A549 (cell line): Measurements from ENCODE around the gene DACH2.

ENCODE experiments used
- BHLHE40 ChIP-seq: IDR thresholded peaks from 2 replicates; pipeline ENCODE4 v1.6.1; 2012; ENCODE audit warnings: low read depth, low read length, inconsistent platforms
- CHD2 ChIP-seq: fragments of 150-350 bp; IDR thresholded peaks from 2 replicates; pipeline ENCODE4 v1.6.1; 2014; ENCODE audit warnings: low read length; ENCODE audit not compliant: partially characterized antibody
- CTCF ChIP-seq: fragments of >200 bp; sonication (Bioruptor Twin); formaldehyde crosslinking; IDR thresholded peaks from 3 replicates; pipeline ENCODE4 v1.5.1; 2016
- NFE2L2 ChIP-seq: fragments of 150-350 bp; conservative IDR thresholded peaks from 2 replicates; pipeline ENCODE4 v1.6.1; 2014; ENCODE audit warnings: low read length
- POLR2A ChIP-seq: IDR thresholded peaks from 2 replicates; pipeline ENCODE4 v1.6.1; 2012; ENCODE audit warnings: mild to moderate bottlenecking, low read length
- REST ChIP-seq: fragments of 200-600 bp; sonication (generic); IDR thresholded peaks from 2 replicates; pipeline ENCODE4 v1.6.1; 2016; ENCODE audit warnings: antibody characterized with exemption, mild to moderate bottlenecking, moderate library complexity
- RFX5 ChIP-seq: fragments of 450-650 bp; IDR thresholded peaks from 2 replicates; pipeline ENCODE4 v1.7.1; 2014; ENCODE audit warnings: antibody characterized with exemption, mild to moderate bottlenecking, moderate library complexity
- SREBF2 ChIP-seq: fragments of 450-650 bp; IDR thresholded peaks from 2 replicates; pipeline ENCODE4 v1.6.1; 2014; ENCODE audit warnings: mild to moderate bottlenecking, moderate library complexity
- ZNF302 ChIP-seq: fragments of 250-450 bp; sonication (Bioruptor Pico); IDR thresholded peaks from 2 replicates; pipeline ENCODE4 v1.9.0; 2021; ENCODE audit warnings: inconsistent platforms, mild to moderate bottlenecking, moderate library complexity

- no peak for TF ChIP-seq REST
- no peak for TF ChIP-seq NFE2L2
- no peak for TF ChIP-seq POLR2A
- TF ChIP-seq ZNF302 (CRISPR knock-in tag) = no peak
- no peak for TF ChIP-seq CHD2
- TF ChIP-seq SREBF2 = no peak
- no peak for TF ChIP-seq CTCF
- no peak for TF ChIP-seq BHLHE40
- no peak for TF ChIP-seq RFX5
Observed at GRCh38 chrX:86295293-86295692, 147.0 kb downstream of the DACH2 start.
